Activated CD8-positive, alpha-beta T cell treated with anti-CD3 and anti-CD28 coated beads for 36 hours (primary cell): Measurements from ENCODE around the gene MBNL1. TPM values are rescaled to one million over a fixed set of nuclear protein-coding genes. Genes with fewer than 3 reads are reported as not detected.

Experiments used
- ATAC-seq: fragments of 200-7000 bp; cut with Tn5 transposase; one replicate; pipeline ENCODE4 v1.10.0; 2021; ENCODE audit warnings: mild to moderate bottlenecking, moderate library complexity
- CTCF ChIA-PET: fragments of 350-600 bp; sonication (Branson Sonifier 250); formaldehyde crosslinking; loops from one replicate; lab custom pipeline; 2021; ENCODE audit warnings: antibody characterized with exemption; lab: Charles Lee
- POLR2A ChIA-PET: fragments of 350-600 bp; sonication (Branson Sonifier 250); formaldehyde crosslinking; loops from one replicate; lab custom pipeline; 2021; ENCODE audit warnings: antibody characterized with exemption; lab: Charles Lee
- DNase-seq: peaks from one replicate; pipeline ENCODE4 v3.0.0-alpha.2; 2020
- H3K27ac Mint-ChIP-seq: one replicate; pipeline ENCODE4 v1.8.0; 2021; ENCODE audit warnings: mild to moderate bottlenecking, mixed read lengths
- H3K27me3 Mint-ChIP-seq: one replicate; pipeline ENCODE4 v1.8.0; 2021; ENCODE audit warnings: mixed read lengths
- H3K36me3 Mint-ChIP-seq: one replicate; pipeline ENCODE4 v1.8.0; 2021; ENCODE audit warnings: low read depth, mixed read lengths
- H3K4me1 Mint-ChIP-seq: one replicate; pipeline ENCODE4 v1.8.0; 2021; ENCODE audit warnings: low read depth, mixed read lengths
- H3K4me3 Mint-ChIP-seq: one replicate; pipeline ENCODE4 v1.8.0; 2021; ENCODE audit warnings: mild to moderate bottlenecking, moderate library complexity, mixed read lengths
- H3K9me3 Mint-ChIP-seq: one replicate; pipeline ENCODE4 v1.8.0; 2021; ENCODE audit warnings: mixed read lengths
- CTCF ChIP-seq: fragments of 200-600 bp; IDR thresholded peaks from one replicate; pipeline ENCODE4 v1.8.0; 2022; ENCODE audit warnings: antibody characterized with exemption, mild to moderate bottlenecking
- intact Hi-C: fragments of 100-400 bp; cut with micrococcal nuclease; formaldehyde crosslinking; loops from one replicate; pipeline ENCODE4 v1.10.0; 2022
- total RNA-seq, 2 experiments: library from RNA; stranded (reverse); gene quantifications; one replicate each; pipeline ENCODE4 v1.2.3, GENCODE V29; 2021

The MBNL1 gene
- total RNA-seq, 2 experiments from 2014 or later = 341 to 360 TPM

DNA sequence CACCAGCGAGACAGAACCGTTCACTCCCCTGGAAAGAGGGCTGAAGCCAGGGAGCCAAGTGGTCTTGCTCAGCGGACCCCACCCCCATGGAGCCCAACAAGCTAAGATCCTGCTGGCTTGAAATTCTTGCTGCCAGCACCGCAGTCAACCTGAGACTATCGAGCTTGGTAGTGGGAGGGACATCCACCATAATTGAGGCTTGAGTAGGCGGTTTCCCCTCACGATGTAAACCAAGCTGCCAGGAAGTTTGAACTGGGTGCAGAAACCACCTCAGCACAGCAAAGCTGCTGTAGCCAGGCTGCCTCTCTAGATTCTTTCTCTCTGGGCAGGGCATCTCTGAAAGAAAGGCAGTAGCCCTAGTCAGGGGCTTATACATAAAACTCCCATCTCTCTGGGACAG is 151.0 kb downstream of the MBNL1 start:
- H3K4me1 Mint-ChIP-seq = peaks cover 78% of the 10 kb centered on the region
- intact Hi-C loops = no loop called here
- no peak overlapping the region for H3K4me3 Mint-ChIP-seq
- ChIA-PET CTCF (interaction anchor here (0.8 to 1.6 kb wide), 5 partner anchors 10 to 147 kb away, joined by 3 to 6 read pairs (median 3); no protein-coding TSS in a partner anchor), POLR2A (no interaction called here)
- TF ChIP-seq CTCF = no peak
- no peaks in the 10 kb centered on the region for H3K27me3 Mint-ChIP-seq
- peak; percentile 86 for ATAC-seq
- peaks cover 95% of the 10 kb centered on the region for H3K36me3 Mint-ChIP-seq
- peak; percentile 65 for DNase-seq
- H3K9me3 Mint-ChIP-seq = peaks cover 29% of the 10 kb centered on the region
- peak overlapping the region; percentile 80 for H3K27ac Mint-ChIP-seq

GRCh38 chr3:152421162-152421561 is 152.4 kb downstream of the MBNL1 start:
- ChIA-PET CTCF (no interaction called here), POLR2A (no interaction called here)
- no peaks in the 10 kb centered on the region for H3K27me3 Mint-ChIP-seq
- DNase-seq (no peak), ATAC-seq (no peak)
- no peak overlapping the region for H3K4me3 Mint-ChIP-seq
- no peak for TF ChIP-seq CTCF
- peaks cover 81% of the 10 kb centered on the region for H3K4me1 Mint-ChIP-seq
- peaks cover 32% of the 10 kb centered on the region for H3K9me3 Mint-ChIP-seq
- H3K27ac Mint-ChIP-seq = peak overlapping the region; percentile 75
- intact Hi-C loops = no loop called here
- H3K36me3 Mint-ChIP-seq = peaks cover 94% of the 10 kb centered on the region

- TF ChIP-seq CTCF = no peak
- CTCF ChIA-PET = interaction anchor here (1.2 to 1.4 kb wide), 2 partner anchors 15 to 26 kb away, joined by 3 to 4 read pairs; no protein-coding TSS in a partner anchor
- H3K27me3 Mint-ChIP-seq = no peaks in the 10 kb centered on the region
- no peak for DNase-seq
- peak overlapping the region; percentile 83 for H3K27ac Mint-ChIP-seq
- H3K9me3 Mint-ChIP-seq = peaks cover 19% of the 10 kb centered on the region
- intact Hi-C loops = no loop called here
- POLR2A ChIA-PET = no interaction called here
- peaks cover 70% of the 10 kb centered on the region for H3K4me1 Mint-ChIP-seq
- ATAC-seq = no peak
- H3K36me3 Mint-ChIP-seq = peaks cover 76% of the 10 kb centered on the region
- H3K4me3 Mint-ChIP-seq = no peak overlapping the region
Observed at GRCh38 chr3:152426393-152426792, 157.7 kb downstream of the MBNL1 start.

DNA sequence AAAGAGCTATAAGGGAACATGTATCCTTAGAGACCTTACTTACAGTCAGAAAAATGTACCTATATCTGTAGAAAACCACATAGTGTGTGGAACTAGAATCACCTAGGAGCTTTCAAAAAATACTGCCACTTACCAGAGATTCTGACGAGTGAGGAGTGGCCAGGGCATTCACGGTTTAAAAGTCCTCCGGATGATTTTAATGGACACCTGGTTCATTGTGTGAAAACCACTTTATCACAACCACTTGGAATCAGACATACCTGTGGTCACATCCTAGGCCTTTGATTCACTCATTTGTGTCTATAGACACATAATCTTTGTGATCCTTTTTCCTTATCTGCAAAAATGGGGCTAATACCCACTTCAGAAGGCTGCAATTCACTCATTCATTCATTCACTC is 159.8 kb downstream of the MBNL1 start:
- Mint-ChIP-seq H3K9me3 (peaks cover 10% of the 10 kb centered on the region), H3K4me1 (peaks cover 51% of the 10 kb centered on the region), H3K27ac (peak overlapping the region; percentile 77), H3K27me3 (no peaks in the 10 kb centered on the region), H3K4me3 (no peak overlapping the region), H3K36me3 (peaks cover 72% of the 10 kb centered on the region)
- POLR2A ChIA-PET = no interaction called here
- CTCF ChIA-PET = interaction anchor here (0.8 to 0.9 kb wide), 2 partner anchors 15 to 77 kb away, joined by 3 read pairs; no protein-coding TSS in a partner anchor
- intact Hi-C loops = no loop called here
- ATAC-seq (no peak), DNase-seq (no peak)
- no peak for TF ChIP-seq CTCF

GRCh38 chr3:152430223-152431002 is 161.7 kb downstream of the MBNL1 start:
- intact Hi-C loops = no loop called here
- ATAC-seq (no peak), DNase-seq (no peak)
- POLR2A ChIA-PET = no interaction called here
- CTCF ChIA-PET = interaction anchor here (2.2 kb wide), 1 partner anchor 13 kb away, joined by 9 read pairs; no protein-coding TSS in a partner anchor
- H3K4me3 Mint-ChIP-seq = no peak overlapping the region
- peaks cover 72% of the 10 kb centered on the region for H3K36me3 Mint-ChIP-seq
- H3K4me1 Mint-ChIP-seq = peaks cover 49% of the 10 kb centered on the region
- H3K9me3 Mint-ChIP-seq = peaks cover 12% of the 10 kb centered on the region
- no peaks in the 10 kb centered on the region for H3K27me3 Mint-ChIP-seq
- peak overlapping the region; percentile 76 for H3K27ac Mint-ChIP-seq
- TF ChIP-seq CTCF = no peak
